Psoas muscle (tissue), 8 donors: Measurements from ENCODE around the gene PCNX2. TPM values are rescaled to one million over a fixed set of nuclear protein-coding genes. Genes with fewer than 3 reads are reported as not detected.

Experiments
- ATAC-seq, 4 donors: fragments of 200-7000 bp; cut with Tn5 transposase; one replicate each; pipeline ENCODE4 v1.9.1; 2020; ENCODE audit warnings: moderate library complexity in 3 of 4, mild to moderate bottlenecking in 2 of 4
- DNase-seq, 2 donors: peaks; one replicate each; pipeline ENCODE4 v3.0.0-alpha.2; 2020
- H3K27ac ChIP-seq: fragments of 200-600 bp; one replicate; pipeline ENCODE4 v1.8.0; 2022
- H3K27me3 ChIP-seq, 3 donors: fragments of 200-600 bp in 1 of 3; one replicate each; pipeline versions ENCODE4 v1.6.1 to v1.8.0; 2013 to 2022; ENCODE audit warnings: low read length in 2 of 3, mild to moderate bottlenecking in 2 of 3, moderate library complexity in 1 of 3; ENCODE audit not compliant: insufficient read depth in 3 of 3
- H3K36me3 ChIP-seq, 2 donors: fragments of 200-600 bp in 1 of 2; one replicate each; pipeline versions ENCODE4 v1.6.1 to v1.8.0; 2013 to 2022; ENCODE audit warnings: low read depth in 1 of 2, mild to moderate bottlenecking in 1 of 2, moderate library complexity in 1 of 2; ENCODE audit not compliant: insufficient read depth in 1 of 2
- H3K4me1 ChIP-seq: fragments of 200-600 bp; one replicate; pipeline ENCODE4 v1.8.0; 2022
- H3K4me3 ChIP-seq: fragments of 200-600 bp; one replicate; pipeline ENCODE4 v1.8.0; 2022; ENCODE audit warnings: mild to moderate bottlenecking
- H3K9me3 ChIP-seq: fragments of 200-600 bp; one replicate; pipeline ENCODE4 v1.8.0; 2022
- CTCF ChIP-seq: fragments of 200-600 bp; IDR thresholded peaks from one replicate; pipeline ENCODE4 v1.8.0; 2022; ENCODE audit warnings: antibody characterized with exemption
- whole genome bisulfite sequencing, 3 donors: extraction: QIAGEN DNeasy Blood & Tissue Kit; methylation state at CpG; one replicate each; pipeline versions ENCODE4 v1.1.6 to v1.1.7; 2013; 5-methylcytosine and 5-hydroxymethylcytosine counted together
- intact Hi-C, 2 donors: fragments of 100-400 bp; cut with DNase I; formaldehyde crosslinking; loops; one replicate each; pipeline versions ENCODE4 v1.11.0 to v1.14.2; 2022
- polyA plus RNA-seq, 3 donors: library from polyadenylated mRNA; stranded (reverse); fragments of 200-250 nt; gene quantifications; one replicate each; pipeline ENCODE4 v1.2.3, GENCODE V29; 2013
- total RNA-seq, 4 donors: library from RNA; stranded (reverse); fragmentation: NEBNext Ultra II Directional in 2 of 4; extraction: Animal tissue kit (Norgen Biotek cat#: 25700) in 2 of 4; gene quantifications; one replicate each; pipeline versions ENCODE4 v1.2.1 to v1.2.4, GENCODE V29; 2021 to 2023
- donor health status: healthy with polysubstance abuse.
- donor health status: DM: no; HTN: no; CAD: no; lungs with moderate emphysema.
- donor health status: Bipolar disorder and iron deficiency.
- donor health status: healthy.
- donor health status: DM: yes; HTN: yes; CAD: no.
- donor health status: DM: no; HTN: no; CAD: no.
- donor health status: DM: no; HTN: no; CAD: no.
- donor health status: DM: yes; HTN: yes; CAD: no.

PCNX2 gene
- total and polyA plus RNA-seq, 7 donors: 0.16 to 1.1 (median 0.54) TPM

GRCh38 chr1:233320023-233320422, 24.5 kb upstream of the PCNX2 start:
- no peaks in the 10 kb centered on the region for H3K9me3 ChIP-seq
- H3K27ac ChIP-seq: no peak overlapping the region
- peaks cover 0 to 3% (median 0%) of the 10 kb centered on the region in 3 donors for H3K27me3 ChIP-seq
- 72 to 75% (median 74%) methylated on average over 2 of the region's 2 CpGs for WGBS, 3 donors
- DNase-seq (no peak), ATAC-seq (no peak)
- intact Hi-C loops: no loop called here
- H3K4me1 ChIP-seq: no peaks in the 10 kb centered on the region
- no peaks in the 10 kb centered on the region for H3K36me3 ChIP-seq
- no peak overlapping the region for H3K4me3 ChIP-seq
- no peak for TF ChIP-seq CTCF

DNA sequence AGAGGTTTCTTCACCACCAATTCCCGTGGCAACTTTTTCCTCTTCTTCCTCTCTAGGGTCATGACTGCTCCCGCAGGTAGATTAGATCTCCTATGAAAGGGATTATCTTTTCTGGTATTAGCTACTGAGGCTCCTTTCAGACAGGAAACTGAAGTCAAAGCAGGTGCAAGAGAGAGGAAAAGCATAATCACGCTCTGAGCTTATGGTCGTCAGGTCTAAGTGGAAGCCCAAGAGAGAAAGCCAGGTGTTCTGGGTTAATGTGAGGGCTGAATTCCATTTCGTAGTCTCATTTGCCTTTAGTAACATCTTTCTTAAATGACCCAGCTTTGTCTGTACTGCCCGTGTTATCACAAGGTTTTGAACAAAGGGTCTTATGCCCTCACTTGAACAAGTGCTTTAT, 23.7 kb upstream of the PCNX2 start:
- intact Hi-C loops: no loop called here
- H3K27ac ChIP-seq: no peak overlapping the region
- WGBS, 3 donors: 52 to 60% (median 57%) methylated on average over 6 of the region's 6 CpGs
- no peak for TF ChIP-seq CTCF
- H3K4me3 ChIP-seq: no peak overlapping the region
- no peaks in the 10 kb centered on the region for H3K9me3 ChIP-seq
- ATAC-seq: no peak
- peaks cover 0 to 3% (median 0%) of the 10 kb centered on the region in 3 donors for H3K27me3 ChIP-seq
- no peaks in the 10 kb centered on the region for H3K4me1 ChIP-seq
- DNase-seq: no peak
- no peaks in the 10 kb centered on the region for H3K36me3 ChIP-seq

- Histone ChIP-seq H3K27ac (no peak overlapping the region), H3K9me3 (no peaks in the 10 kb centered on the region), H3K4me3 (no peak overlapping the region), H3K27me3 (peaks cover 0 to 3% (median 0%) of the 10 kb centered on the region in 3 donors), H3K4me1 (no peaks in the 10 kb centered on the region), H3K36me3 (no peaks in the 10 kb centered on the region)
- no peak for ATAC-seq
- intact Hi-C loops: no loop called here
- 69 to 81% (median 81%) methylated on average over 1 of the region's 1 CpG for WGBS, 3 donors
- no peak for DNase-seq
- no peak for TF ChIP-seq CTCF
These were observed 20.9 kb upstream of the PCNX2 start for GRCh38 chr1:233316473-233316872.

GRCh38 chr1:233315718-233316301, 20.3 kb upstream of the PCNX2 start:
- no peak for TF ChIP-seq CTCF
- no peaks in the 10 kb centered on the region for H3K9me3 ChIP-seq
- ATAC-seq (no peak), DNase-seq (no peak)
- intact Hi-C loops: no loop called here
- peaks cover 0 to 3% (median 0%) of the 10 kb centered on the region in 3 donors for H3K27me3 ChIP-seq
- no peaks in the 10 kb centered on the region for H3K36me3 ChIP-seq
- H3K4me1 ChIP-seq: no peaks in the 10 kb centered on the region
- H3K4me3 ChIP-seq: no peak overlapping the region
- H3K27ac ChIP-seq: no peak overlapping the region
- WGBS, 3 donors: 50 to 72% (median 69%) methylated on average over 1 of the region's 1 CpG
